Parathyroid adenoma (tissue), 2 donors: ENCODE measurements around the gene RECQL5.
A peak's percentile ranks its signal among the peaks of the same experiment; 100 is the strongest.

Source experiments
- H2AFZ ChIP-seq: fragments of 300-600 bp; sonication (generic); one replicate; pipeline ENCODE4 v1.7.0; 2017; ENCODE audit warnings: antibody characterized with exemption, mild to moderate bottlenecking
- H3K27ac ChIP-seq: fragments of 300-600 bp; sonication (generic); one replicate; pipeline ENCODE4 v1.7.0; 2017
- H3K27me3 ChIP-seq: fragments of 300-600 bp; sonication (generic); one replicate; pipeline ENCODE4 v1.7.0; 2017; ENCODE audit warnings: low read length; ENCODE audit not compliant: control insufficient read depth, insufficient read depth
- H3K36me3 ChIP-seq: fragments of 300-600 bp; sonication (generic); one replicate; pipeline ENCODE4 v1.7.0; 2017; ENCODE audit warnings: low read length; ENCODE audit not compliant: control insufficient read depth, insufficient read depth
- H3K4me1 ChIP-seq: fragments of 300-600 bp; sonication (generic); one replicate; pipeline ENCODE4 v1.7.0; 2017; ENCODE audit warnings: control low read depth
- H3K4me2 ChIP-seq: fragments of 300-600 bp; sonication (generic); one replicate; pipeline ENCODE4 v1.7.0; 2017; ENCODE audit warnings: low read length
- H3K4me3 ChIP-seq: fragments of 300-600 bp; sonication (generic); one replicate; pipeline ENCODE4 v1.7.0; 2017; ENCODE audit warnings: low read depth, low read length
- H3K79me2 ChIP-seq: fragments of 300-600 bp; sonication (generic); one replicate; pipeline ENCODE4 v1.7.0; 2017; ENCODE audit warnings: control low read depth
- H3K9ac ChIP-seq: fragments of 300-600 bp; sonication (generic); one replicate; pipeline ENCODE4 v1.7.0; 2017; ENCODE audit warnings: mild to moderate bottlenecking
- H3K9me3 ChIP-seq: fragments of 300-600 bp; sonication (generic); one replicate; pipeline ENCODE4 v1.7.0; 2017; ENCODE audit warnings: low read length; ENCODE audit not compliant: control insufficient read depth
- CTCF ChIP-seq: fragments of 300-600 bp; sonication (generic); IDR thresholded peaks from one replicate; pipeline ENCODE4 v1.7.0; 2017; ENCODE audit warnings: antibody characterized with exemption, mild to moderate bottlenecking
- donor health status: primary hyperparathyroidism.

The RECQL5 gene

DNA sequence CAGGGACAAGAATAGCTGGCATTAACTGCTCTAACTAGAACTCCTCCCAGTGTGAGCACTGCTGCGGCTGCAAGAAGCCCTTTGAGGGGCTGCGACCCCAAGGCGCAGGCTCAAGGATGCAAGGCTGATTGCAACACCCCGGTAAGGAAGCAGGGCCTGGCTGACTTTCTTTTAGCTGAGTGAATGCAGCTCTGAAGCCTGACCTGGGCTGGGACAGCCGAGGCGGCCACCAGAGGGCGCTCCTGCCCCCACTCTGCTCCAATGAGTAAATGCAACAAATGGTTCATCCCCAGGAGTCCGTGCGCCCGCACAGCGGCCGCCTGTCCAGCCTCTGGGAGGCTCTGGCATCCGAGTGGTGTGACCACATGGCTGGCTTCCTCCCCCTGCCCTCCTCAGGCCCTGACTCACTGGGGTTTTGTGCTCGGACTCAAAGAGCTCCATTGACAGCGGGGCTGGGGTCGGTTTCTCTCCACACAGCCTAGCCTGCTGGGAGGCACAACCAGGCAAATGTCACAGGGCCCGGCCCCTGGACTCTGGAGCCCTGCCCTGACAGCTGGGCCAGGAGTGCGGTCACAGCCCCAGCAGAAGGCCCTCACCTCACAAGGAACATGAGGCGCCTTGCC is 34.0 kb downstream of the RECQL5 start, which contains the start of gene SMIM5:
SMIM5 (plus strand) TSS at position 572 of the 623 bp plus-strand sequence. CDS start 6,768 bp downstream, outside the sequence.
- TF ChIP-seq CTCF = peak; percentile 95
- H3K4me3 ChIP-seq = no peak within 1 kb of the TSS
- H3K79me2 ChIP-seq = no peaks in the 10 kb centered on the region
- peak within 1 kb of the TSS; percentile 65 for H3K4me2 ChIP-seq
- no peaks in the 10 kb centered on the region for H3K9me3 ChIP-seq
- peak within 1 kb of the TSS; percentile 79 for H2AFZ ChIP-seq
- H3K4me1 ChIP-seq = peaks cover 14% of the 10 kb centered on the region
- H3K9ac ChIP-seq = no peak within 1 kb of the TSS
- no peaks in the 10 kb centered on the region for H3K27me3 ChIP-seq
- H3K36me3 ChIP-seq = no peaks in the 10 kb centered on the region
- peak within 1 kb of the TSS; percentile 93 for H3K27ac ChIP-seq

DNA sequence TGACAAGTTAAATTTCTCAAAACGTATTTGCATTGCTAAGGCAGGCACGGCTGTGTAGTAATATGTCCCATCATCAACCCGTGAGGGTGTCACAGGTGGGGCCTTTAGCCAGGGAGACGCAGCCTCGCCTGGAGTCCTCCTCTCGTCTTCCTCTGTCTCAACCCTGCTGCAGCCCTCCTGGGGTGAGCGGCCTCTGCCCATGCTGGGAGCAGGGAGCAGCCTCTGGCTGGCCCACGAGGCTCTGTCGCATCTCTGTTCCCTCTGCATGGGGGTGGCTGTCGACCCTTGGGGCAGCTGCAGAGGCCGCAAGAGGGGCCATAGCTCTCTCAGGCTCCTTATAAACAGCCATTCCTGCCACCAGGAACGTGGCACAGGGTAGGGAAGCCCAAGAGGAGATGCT is 34.5 kb downstream of the RECQL5 start:
- Histone ChIP-seq H3K4me3 (no peak overlapping the region), H3K79me2 (no peaks in the 10 kb centered on the region), H3K9me3 (no peaks in the 10 kb centered on the region), H2AFZ (no peak overlapping the region), H3K9ac (no peak overlapping the region), H3K4me1 (peaks cover 14% of the 10 kb centered on the region), H3K27ac (no peak overlapping the region), H3K27me3 (no peaks in the 10 kb centered on the region), H3K4me2 (no peak overlapping the region), H3K36me3 (no peaks in the 10 kb centered on the region)
- no peak for TF ChIP-seq CTCF

DNA sequence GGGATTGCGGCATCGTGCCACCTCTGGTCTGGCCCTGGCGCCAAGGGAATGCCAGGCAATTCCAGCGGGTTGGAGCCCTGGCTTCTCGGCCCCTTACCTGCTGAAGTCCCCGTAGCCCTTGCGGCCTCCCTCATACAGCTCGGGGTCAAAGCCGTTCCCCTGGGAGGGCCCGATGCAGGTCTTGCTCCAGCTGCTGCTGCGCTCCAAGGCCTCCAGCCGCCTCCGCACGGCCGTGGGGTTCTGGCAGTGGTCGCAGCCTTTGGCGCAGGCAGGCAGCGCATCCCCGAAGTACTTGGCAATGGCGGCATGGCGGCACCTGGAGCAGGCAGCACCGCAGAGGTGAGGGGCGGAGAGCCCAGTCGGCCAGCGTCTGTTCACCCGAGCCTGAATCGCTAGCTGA is 35.6 kb downstream of the RECQL5 start:
- H3K4me2 ChIP-seq = no peak overlapping the region
- no peak overlapping the region for H3K27ac ChIP-seq
- H3K9me3 ChIP-seq = no peaks in the 10 kb centered on the region
- H3K4me1 ChIP-seq = peaks cover 14% of the 10 kb centered on the region
- H3K79me2 ChIP-seq = no peaks in the 10 kb centered on the region
- H3K4me3 ChIP-seq = no peak overlapping the region
- H3K9ac ChIP-seq = no peak overlapping the region
- TF ChIP-seq CTCF = no peak
- H3K36me3 ChIP-seq = no peaks in the 10 kb centered on the region
- no peaks in the 10 kb centered on the region for H3K27me3 ChIP-seq
- H2AFZ ChIP-seq = no peak overlapping the region

GRCh38 chr17:75630071-75630917 is 36.7 kb downstream of the RECQL5 start:
- no peak overlapping the region for H3K27ac ChIP-seq
- H3K4me1 ChIP-seq = peaks cover 14% of the 10 kb centered on the region
- no peak overlapping the region for H3K4me3 ChIP-seq
- H3K9me3 ChIP-seq = no peaks in the 10 kb centered on the region
- peaks cover 2% of the 10 kb centered on the region for H3K79me2 ChIP-seq
- H3K4me2 ChIP-seq = no peak overlapping the region
- no peak overlapping the region for H2AFZ ChIP-seq
- no peak overlapping the region for H3K9ac ChIP-seq
- no peaks in the 10 kb centered on the region for H3K27me3 ChIP-seq
- no peak for TF ChIP-seq CTCF
- H3K36me3 ChIP-seq = no peaks in the 10 kb centered on the region
